HG03442 (cell line): ENCODE data around the gene KRTAP4-11.
"Not testable (repeated sequence)": the region's sequence is repeated elsewhere in the genome, so short reads cannot be mapped to it uniquely, and the experiment has no call there.

Source experiments
- ATAC-seq: cut with Tn5 transposase; IDR thresholded peaks from one replicate; pipeline ENCODE4 v1.9.1; 2021; ENCODE audit warnings: mild to moderate bottlenecking, moderate library complexity; ENCODE audit not compliant: unreplicated experiment

The KRTAP4-11 gene

DNA sequence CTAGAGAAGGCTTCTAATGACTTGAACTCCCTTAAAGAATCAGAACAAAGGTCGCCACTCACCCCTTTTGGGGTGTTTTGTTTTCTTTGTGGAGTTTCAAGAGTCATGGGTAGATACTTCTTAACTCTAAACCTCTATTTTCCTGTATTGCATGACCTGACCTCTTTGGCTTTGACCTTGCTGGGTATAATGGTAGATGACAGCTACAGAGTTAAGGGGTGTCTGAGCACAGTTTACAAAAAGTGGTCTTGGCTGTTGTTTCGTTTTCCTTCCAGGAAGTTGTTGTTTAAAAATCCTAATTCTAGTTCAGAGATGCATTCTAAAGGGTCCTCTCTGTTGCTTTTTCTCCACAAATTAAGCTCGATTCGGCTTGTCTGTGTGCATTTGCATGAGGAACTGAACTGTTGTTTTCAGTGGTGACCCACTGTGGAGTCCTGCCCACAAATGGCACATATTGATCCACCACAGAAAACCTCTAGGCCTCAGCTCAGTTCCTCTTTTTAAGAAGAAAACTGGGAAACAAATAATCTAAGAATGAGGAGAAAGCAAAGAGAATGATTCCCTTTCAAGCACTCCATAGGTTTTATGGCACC, 29.3 kb downstream of the KRTAP4-11 start:
- ATAC-seq: not testable (repeated sequence)

DNA sequence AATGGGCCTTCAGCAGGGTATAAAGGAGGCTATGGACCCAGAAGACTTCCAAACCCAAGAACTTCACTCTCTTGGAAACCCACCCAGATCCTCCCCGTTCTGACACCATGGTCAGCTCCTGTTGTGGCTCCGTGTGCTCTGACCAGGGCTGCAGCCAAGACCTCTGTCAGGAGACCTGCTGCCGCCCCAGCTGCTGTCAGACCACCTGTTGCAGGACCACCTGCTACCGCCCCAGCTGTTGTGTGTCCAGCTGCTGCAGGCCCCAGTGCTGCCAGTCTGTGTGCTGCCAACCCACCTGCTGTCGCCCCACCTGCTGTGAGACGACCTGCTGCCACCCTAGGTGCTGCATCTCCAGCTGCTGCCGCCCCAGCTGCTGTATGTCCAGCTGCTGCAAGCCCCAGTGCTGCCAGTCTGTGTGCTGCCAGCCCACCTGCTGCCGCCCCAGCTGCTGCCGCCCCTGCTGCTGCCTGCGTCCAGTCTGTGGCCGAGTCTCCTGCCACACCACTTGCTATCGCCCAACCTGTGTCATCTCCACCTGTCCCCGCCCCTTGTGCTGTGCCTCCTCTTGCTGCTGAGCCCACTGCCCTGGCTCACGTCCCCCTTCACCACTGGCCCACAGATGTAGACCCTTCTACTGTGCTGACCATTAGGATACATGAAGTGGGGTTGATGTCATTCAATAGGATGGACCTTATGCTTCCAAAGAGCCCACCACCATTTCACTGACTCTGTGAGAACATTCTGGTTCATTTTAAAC, 33.9 kb downstream of the KRTAP4-11 start, which contains the start of gene KRTAP4-7:
KRTAP4-7 (plus strand) TSS at position 51 of the 757 bp plus-strand sequence; CDS start at position 108, 57 bp downstream.
- ATAC-seq: not testable (repeated sequence)

DNA sequence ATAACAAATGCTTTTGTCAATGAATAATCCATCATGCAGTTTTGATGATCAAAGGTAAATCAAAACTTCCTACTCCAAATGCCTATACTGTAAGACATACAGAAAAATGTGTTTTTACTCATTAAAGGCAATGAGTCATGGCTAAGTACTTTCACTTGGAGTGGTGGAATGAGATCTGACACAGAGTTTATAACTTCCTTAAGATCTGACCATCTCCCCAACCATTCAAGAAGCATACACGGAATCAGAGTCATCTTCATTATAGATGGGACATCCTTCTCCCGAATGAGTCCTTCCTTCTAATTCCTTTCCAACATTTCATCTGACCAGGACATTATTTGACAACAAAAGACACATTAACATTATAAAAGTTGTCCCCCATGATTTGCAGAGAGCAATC, 34.7 kb downstream of the KRTAP4-11 start:
- not testable (repeated sequence) for ATAC-seq

DNA sequence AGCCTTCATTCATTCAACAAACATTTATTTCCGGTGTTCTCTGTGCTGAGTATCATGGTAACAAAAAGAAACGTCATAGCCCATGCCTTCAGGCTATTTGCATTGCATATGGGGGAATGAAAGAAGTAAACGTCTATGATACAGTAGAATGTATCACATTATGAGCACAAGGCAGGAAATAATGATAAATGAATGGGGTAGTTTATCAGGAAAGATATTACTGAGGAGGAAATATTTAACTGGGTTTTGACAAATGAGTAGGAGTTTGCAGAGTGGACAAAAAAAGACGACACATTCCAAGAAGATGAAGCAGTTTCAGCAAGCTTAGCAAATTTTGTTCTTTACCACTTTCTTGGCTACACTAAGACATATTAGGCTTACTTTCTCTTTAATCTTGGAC, 35.5 kb downstream of the KRTAP4-11 start:
- no peak for ATAC-seq

DNA sequence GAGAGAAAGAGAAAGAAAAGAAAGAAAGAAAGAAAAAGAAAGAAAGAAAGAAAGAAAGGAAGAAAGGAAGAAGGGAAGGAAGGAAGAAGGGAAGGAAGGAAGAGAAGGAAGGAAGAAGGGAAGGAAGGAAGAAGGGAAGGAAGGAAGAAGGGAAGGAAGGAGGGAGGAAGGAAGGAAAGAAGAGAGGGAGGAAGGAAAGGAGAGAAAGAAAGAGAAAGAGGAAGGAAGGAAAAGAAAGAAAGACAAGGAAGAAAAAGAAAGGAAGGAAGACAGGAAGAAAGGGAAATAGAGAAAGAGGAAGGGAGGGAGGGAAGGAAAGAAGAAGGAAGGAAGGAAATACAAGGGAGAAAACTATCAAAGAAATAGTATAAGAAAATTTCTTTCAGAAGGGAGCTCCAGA, 41.4 kb downstream of the KRTAP4-11 start:
- ATAC-seq: no peak

DNA sequence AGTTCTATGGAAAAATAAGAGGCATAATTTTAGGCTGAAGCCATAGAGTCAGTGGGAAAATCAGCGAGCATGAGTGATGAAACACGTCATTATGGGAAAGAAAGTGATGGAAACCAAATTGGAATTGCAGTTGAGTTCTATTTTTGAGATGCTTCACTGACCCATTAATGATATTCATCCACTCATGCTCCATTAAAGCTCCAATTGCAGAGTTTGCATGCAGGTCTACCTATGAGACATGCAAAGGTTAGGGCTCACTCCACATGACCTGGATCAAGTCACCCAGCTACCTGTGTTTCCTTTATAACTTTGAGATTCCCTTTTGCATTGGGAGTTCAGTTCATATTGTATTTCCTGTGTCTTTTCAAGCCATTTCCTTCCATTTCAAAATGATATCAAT, 44.5 kb downstream of the KRTAP4-11 start:
- no peak for ATAC-seq

DNA sequence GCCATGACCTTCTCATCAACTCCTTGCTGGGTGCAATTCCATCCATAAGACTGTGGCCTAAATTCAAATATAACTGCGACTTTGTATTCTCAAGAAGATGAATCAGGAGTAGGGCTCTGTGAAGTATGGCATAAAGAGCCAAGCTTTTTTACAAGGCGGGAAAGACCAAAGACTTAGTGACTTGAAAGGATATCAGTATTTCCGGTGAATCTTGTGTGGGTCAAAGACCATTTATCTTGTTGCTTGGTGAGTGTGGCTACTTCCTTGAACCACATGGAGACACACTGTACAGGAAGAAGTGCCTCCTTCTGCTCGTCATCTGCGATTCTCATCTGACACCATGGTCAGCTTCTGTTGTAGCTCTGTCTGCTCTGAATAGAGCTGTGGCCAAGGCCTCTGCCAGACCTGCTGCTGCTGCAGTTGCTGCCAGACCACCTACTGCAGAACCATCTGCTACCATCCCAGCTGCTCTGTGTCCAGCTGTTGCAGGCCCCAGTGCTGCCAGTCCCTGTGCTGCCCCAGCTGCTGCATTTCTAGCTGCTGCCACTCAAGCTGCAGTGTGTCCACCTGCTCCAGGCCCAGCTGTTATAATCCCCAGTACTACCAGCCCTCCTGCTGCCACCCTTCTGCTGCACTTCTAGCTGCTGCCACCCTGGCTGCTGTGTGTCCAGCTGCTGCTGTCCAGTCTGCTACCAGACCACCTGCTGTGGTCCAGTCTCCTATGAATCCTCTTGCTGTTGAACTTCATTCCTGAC, 46.4 kb downstream of the KRTAP4-11 start:
- no peak for ATAC-seq

DNA sequence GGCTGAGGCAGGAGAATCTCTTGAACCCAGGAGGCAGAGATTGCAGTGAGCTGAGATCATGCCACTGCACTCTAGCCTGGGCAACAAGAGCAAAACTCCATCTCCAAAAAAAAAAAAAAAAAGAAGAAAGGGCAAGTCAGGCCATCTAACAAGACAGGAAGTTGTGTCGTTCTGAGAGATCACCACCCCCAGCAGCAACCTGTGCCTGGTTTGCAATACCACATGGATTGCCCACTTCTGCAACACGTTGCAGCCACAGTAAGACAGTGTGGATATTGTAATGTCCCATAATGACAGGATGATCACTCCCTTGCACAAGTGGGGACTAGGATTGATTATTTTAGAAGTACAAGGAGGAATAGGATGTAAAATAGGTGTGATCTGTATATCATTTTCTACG, 49.1 kb downstream of the KRTAP4-11 start:
- no peak for ATAC-seq

DNA sequence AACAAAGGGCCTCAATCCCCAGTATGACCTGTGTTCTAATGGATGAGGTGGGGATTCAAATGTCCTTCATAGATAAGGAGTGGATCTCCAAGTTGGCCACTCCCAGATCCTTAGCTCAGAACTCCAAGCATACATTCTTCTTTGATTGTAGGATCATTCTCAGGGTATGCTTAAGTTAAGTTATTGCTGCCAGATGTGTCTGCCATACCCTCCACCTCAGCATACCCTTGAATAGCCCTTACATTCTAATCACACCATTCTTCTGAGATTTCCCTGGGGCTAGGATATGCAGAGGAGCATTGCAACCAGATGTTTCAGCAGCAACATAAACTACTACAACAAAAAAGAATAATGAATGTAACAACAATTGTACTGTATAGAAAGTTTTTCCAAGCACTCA, 50.9 kb downstream of the KRTAP4-11 start:
- no peak for ATAC-seq
